ENCODE data around the gene LRIG2. TPM values are rescaled to one million over a fixed set of nuclear protein-coding genes. Genes with fewer than 3 reads are reported as not detected.
"Not testable (repeated sequence)": the region's sequence is repeated elsewhere in the genome, so short reads cannot be mapped to it uniquely, and the experiment has no call there.

Gene LRIG2
- total and polyA plus RNA-seq, 2 of the 13 experiments (the other 11 are each of a cell fraction or from before 2014, with no cell fraction given), result 8.1 to 12.2 TPM

GRCh38 chr1:113077978-113078377, 5.0 kb downstream of the LRIG2 start:
- ATAC-seq; FAIRE-seq; in situ Hi-C loops (cut with HindIII; ENCODE audit: extremely low pct_ligation_motif_present, low pct_unique_long_range_greater_than_20kb); BruUV-seq (replicated peaks); H2AFZ ChIP-seq (ENCODE audit: low read length); intact Hi-C loops (cut with micrococcal nuclease; ENCODE audit: unreplicated experiment); POLR2A ChIA-PET; H3K27ac ChIP-seq (ENCODE audit: extremely low read length, insufficient read depth, low read length); H4K20me1 ChIP-seq (ENCODE audit: insufficient read depth, low read length); H3K4me2 ChIP-seq (ENCODE audit: low read depth, low read length); H3K36me3 ChIP-seq (replicated peaks in 1 of 2; ENCODE audit: control insufficient read depth in 1 of 2, insufficient read depth in 2 of 2, low read length in 2 of 2); H3K27me3 ChIP-seq (ENCODE audit: control insufficient read depth in 1 of 2, insufficient read depth in 2 of 2, low read length in 2 of 2); CTCF ChIA-PET (ENCODE audit: low intra/inter-chr PET ratio, low total read pairs); H3K9me3 ChIP-seq (ENCODE audit: low read length); DNase-seq (ENCODE audit: low spot score); H3K9ac ChIP-seq (ENCODE audit: insufficient read depth, low read depth, low read length); H3K4me3 ChIP-seq (replicated peaks in 1 of 3; ENCODE audit: insufficient read depth in 1 of 3, low read depth in 2 of 3, low read length in 3 of 3): not testable (repeated sequence)
- TF ChIP-seq ZNF121 (CRISPR knock-in tag; IDR thresholded peaks at IDR 0.05), result 0 out of 2 replicates have a peak, but pooled peaks have one; percentile 14
- H3K79me2 ChIP-seq (ENCODE audit: insufficient read depth, low read length), result peaks cover 28% of the 10 kb centered on the region
- peaks cover 23% of the 10 kb centered on the region for H3K4me1 ChIP-seq (ENCODE audit: insufficient read depth, low read length)
- 100% methylated on average over 2 of the region's 2 CpGs for WGBS (ENCODE audit: low lambda C conversion rate)

DNA sequence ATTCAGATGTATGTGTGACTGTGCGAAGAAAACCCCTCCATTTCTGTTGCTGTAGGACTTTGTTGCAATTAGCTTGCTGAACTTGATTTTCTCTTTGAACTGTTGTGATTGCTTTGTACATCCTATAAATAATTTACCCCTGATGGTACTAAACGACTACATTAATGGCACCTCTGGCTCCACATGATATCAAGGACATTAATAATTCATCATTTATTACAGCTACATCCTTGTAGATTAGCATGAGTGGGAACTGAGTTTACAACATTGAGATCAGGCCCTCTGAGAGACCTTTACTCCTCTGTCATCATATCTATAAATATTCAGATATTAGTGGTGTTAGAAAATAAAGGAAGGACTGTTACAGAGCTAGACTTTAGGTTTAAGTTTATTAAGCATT, 13.5 kb downstream of the LRIG2 start:
- intact Hi-C loops (cut with micrococcal nuclease; ENCODE audit: unreplicated experiment), result no loop called here
- Histone ChIP-seq H3K27ac (ENCODE audit: extremely low read length, insufficient read depth, low read length) (no peak overlapping the region), H3K27me3 (ENCODE audit: control insufficient read depth in 1 of 2, insufficient read depth in 2 of 2, low read length in 2 of 2) (no peaks in the 10 kb centered on the region), H3K4me1 (ENCODE audit: insufficient read depth, low read length) (peaks cover 6% of the 10 kb centered on the region), H4K20me1 (ENCODE audit: insufficient read depth, low read length) (no peaks in the 10 kb centered on the region), H3K9ac (ENCODE audit: insufficient read depth, low read depth, low read length) (no peak overlapping the region), H3K4me2 (ENCODE audit: low read depth, low read length) (no peak overlapping the region), H2AFZ (ENCODE audit: low read length) (no peak overlapping the region), H3K4me3 (replicated peaks in 1 of 3; ENCODE audit: insufficient read depth in 1 of 3, low read depth in 2 of 3, low read length in 3 of 3) (no peak overlapping the region), H3K9me3 (ENCODE audit: low read length) (no peaks in the 10 kb centered on the region), H3K79me2 (ENCODE audit: insufficient read depth, low read length) (peaks cover 3% of the 10 kb centered on the region), H3K36me3 (replicated peaks in 1 of 2; ENCODE audit: control insufficient read depth in 1 of 2, insufficient read depth in 2 of 2, low read length in 2 of 2) (peaks cover 0 to 1% of the 10 kb centered on the region in 2 experiments; a peak in 2 of 5 replicates)
- DNase-seq (ENCODE audit: low spot score), result no peak
- ChIA-PET CTCF (ENCODE audit: low intra/inter-chr PET ratio, low total read pairs) (no interaction called here), POLR2A (no interaction called here)
- BruUV-seq (replicated peaks), result no TSS peak
- in situ Hi-C loops (cut with HindIII; ENCODE audit: extremely low pct_ligation_motif_present, low pct_unique_long_range_greater_than_20kb), result no loop called here
- no peak for ATAC-seq
- WGBS (ENCODE audit: low lambda C conversion rate), result 96% methylated on average over 2 of the region's 2 CpGs
- FAIRE-seq, result no peak
- TF ChIP-seq RAD21 (CRISPR knock-in tag; IDR thresholded peaks at IDR 0.05) (no peak), ZFP91 (CRISPR knock-in tag; IDR thresholded peaks at IDR 0.05; ENCODE audit: borderline replicate concordance) (no peak), MYNN (CRISPR knock-in tag; IDR thresholded peaks at IDR 0.05; ENCODE audit: low read depth) (no peak), TCF7 (IDR thresholded peaks at IDR 0.05; ENCODE audit: low read depth) (no peak), HIVEP1 (CRISPR knock-in tag; IDR thresholded peaks at IDR 0.05) (no peak), RFXAP (CRISPR knock-in tag; IDR thresholded peaks at IDR 0.05; ENCODE audit: borderline replicate concordance) (no peak), THAP11 (CRISPR knock-in tag; IDR thresholded peaks at IDR 0.05) (no peak), GATAD1 (CRISPR knock-in tag; IDR thresholded peaks at IDR 0.05) (no peak), HOXA7 (CRISPR knock-in tag; IDR thresholded peaks at IDR 0.05) (no peak), TAF1 (CRISPR knock-in tag; IDR thresholded peaks at IDR 0.05) (no peak), ZNF768 (CRISPR knock-in tag; IDR thresholded peaks at IDR 0.05) (no peak), SMAD9 (CRISPR knock-in tag; IDR thresholded peaks at IDR 0.05) (no peak), ZIK1 (CRISPR knock-in tag; IDR thresholded peaks at IDR 0.05; ENCODE audit: borderline replicate concordance, low read depth) (no peak)
- TF ChIP-seq, protein P1, sequence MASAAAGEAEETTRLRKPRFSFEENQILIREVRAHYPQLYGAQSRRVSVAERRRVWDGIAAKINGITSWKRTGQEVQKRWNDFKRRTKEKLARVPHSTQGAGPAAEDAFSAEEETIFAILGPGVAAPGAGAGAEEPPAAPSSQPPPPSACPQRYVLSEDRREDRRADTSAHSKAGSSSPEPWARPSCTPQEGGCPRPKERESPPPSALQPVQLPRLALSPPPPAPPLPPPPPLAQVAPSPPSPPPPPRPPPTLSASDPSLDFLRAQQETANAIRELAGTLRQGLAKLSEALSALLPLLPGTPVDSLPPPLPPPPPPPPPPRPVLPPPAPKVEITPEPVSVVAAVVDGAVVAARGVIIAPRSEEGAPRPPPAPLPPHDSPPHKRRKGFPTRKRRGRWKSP (CRISPR knock-in tag; IDR thresholded peaks at IDR 0.05), result no peak
- TF ChIP-seq, protein P2, sequence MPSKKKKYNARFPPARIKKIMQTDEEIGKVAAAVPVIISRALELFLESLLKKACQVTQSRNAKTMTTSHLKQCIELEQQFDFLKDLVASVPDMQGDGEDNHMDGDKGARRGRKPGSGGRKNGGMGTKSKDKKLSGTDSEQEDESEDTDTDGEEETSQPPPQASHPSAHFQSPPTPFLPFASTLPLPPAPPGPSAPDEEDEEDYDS (CRISPR knock-in tag; IDR thresholded peaks at IDR 0.05), result no peak

Data from HepG2 (cell line).